Right lung (tissue), 5 donors: Measurements from ENCODE around the gene SMC6. TPM values are rescaled to one million over a fixed set of nuclear protein-coding genes. Genes with fewer than 3 reads are reported as not detected.

Source experiments
- DNase-seq, 2 donors: peaks; one replicate each; pipeline ENCODE4 v3.0.0-alpha.2; 2013
- polyA plus RNA-seq, 5 donors: library from polyadenylated mRNA; unstranded; fragments of 120-200 nt; gene quantifications; one replicate each; pipeline versions ENCODE4 v1.2.1 to v1.2.3, GENCODE V29; 2013; ENCODE audit warnings: inconsistent platforms in 1 of 5, low replicate concordance in 1 of 5; ENCODE audit not compliant: insufficient read length in 5 of 5, insufficient read depth in 1 of 5

SMC6 gene
- polyA plus RNA-seq, 5 donors, result 34.6 to 68.6 (median 61.3) TPM

DNA sequence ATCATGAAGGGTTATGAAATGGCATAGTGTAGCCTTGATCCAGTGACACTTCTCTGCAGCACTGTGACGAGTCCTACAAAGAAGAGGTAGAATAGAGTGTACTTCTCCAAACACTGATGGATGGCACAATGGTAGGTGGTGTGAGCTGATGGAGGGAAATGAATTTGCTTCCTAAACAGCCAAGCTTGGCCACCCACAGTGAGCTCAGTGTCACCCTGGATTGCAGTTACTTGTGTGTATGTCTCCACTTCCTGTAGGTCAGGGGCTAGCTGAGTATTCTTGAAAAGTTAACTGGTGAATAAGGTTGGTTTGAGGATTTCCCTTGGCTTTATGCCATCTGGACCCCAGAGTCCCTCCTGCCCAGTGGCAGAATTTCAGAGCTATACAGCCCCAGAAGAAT lies 137.2 kb downstream of the SMC6 start:
- no peak for DNase-seq

DNA sequence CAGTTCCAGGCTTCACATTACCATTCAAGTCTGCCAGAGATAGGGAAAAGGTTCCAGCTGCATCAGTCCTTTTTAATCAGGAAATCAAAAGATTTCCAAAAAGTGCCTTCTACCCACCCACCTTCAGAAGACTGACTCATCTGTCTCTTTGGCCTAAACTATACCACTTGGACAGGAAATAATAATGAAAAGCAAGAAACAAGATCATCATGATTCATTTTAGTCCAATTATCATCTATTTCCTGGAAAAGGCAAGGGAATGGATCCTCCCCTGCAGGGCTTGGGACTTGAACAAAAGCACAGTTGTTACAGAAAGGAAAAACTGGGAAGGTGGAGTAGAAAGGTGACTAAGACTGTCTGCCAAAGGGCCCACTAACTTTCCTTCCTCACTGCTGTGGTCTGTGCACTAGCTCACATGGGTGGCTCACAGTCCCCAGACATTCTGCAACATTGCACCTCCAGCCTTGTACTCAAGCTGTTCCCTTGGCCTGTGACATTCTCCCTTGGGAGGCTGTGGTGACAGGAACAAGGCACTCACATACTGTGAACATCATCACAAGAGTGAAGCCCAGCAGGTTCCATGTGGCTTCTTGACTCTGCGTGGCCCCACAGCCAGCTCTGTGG lies 137.8 kb downstream of the SMC6 start:
- no peak for DNase-seq

DNA sequence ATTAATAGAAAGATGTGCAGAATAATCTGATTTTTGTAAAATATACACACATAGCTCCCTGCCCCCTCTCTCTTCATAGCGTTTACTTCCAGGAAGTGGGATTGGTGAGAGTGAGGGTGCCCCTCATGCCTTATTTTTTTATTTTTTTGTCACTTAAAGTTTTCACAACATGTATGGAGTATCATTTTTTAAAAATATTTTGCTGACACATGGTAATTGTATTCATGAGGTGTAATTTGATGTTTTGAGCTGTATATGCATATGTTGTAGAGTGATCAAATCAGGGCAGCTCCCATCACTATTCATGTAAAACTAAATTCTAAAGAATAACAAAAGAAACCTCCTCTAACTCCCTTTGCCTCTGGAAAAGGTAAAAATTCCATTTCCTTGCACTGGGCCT lies 138.5 kb downstream of the SMC6 start:
- DNase-seq, result no peak

DNA sequence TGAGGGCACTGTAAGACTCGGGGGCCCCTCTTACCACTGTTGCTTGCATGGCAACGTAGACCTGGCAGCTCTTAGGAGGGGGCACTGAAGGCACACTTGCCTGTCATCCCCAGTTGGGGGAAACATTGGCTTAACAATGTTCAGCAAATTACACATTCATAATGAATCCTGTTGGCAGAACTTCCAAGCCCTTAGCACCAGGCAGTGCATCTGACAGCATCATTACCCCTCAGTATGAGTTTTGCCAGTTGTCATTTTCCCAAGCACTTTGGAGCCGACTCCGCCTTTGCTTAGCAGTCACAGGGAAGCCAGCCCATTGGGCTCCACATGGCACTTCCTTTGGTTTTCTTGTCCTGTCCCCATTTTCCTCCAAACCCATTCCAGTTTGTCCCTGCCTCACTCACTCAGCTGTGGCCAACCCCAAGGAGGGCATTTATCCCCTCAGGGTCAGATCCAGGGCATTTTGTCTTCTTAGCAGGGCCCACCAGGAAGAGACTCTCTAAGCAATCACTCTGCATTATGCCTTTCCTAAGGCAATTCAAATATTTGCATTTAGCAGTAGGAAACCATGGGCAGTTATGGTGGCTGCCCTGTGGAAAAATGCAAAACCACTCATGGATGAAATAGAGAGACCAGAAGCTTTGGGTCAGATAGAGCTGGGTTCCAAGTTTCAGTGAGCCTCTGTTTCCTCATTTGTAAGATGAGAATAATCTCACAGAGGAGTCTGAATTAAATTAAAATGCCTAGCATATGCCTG lies 139.3 kb downstream of the SMC6 start:
- no peak for DNase-seq

Other genes starting within 250 kb of the SMC6 start
- gene RAD51AP2, start 235.4 kb downstream of the SMC6 start, polyA plus RNA-seq, result under 1 TPM; 0.38 to 0.84 (median 0.69) TPM
- gene VSNL1, start 213.1 kb downstream of the SMC6 start, polyA plus RNA-seq, result 10 to 100 TPM; 13.8 to 21.0 (median 19.2) TPM
- gene GEN1, start 328 bp upstream of the SMC6 start, polyA plus RNA-seq, result 10 to 100 TPM in 4 of 5 donors, 1 to 10 TPM in 1; 9.5 to 34.1 (median 20.1) TPM
- gene MSGN1, start 62.6 kb upstream of the SMC6 start, polyA plus RNA-seq, result not detected
- gene KCNS3, start 124.9 kb upstream of the SMC6 start, polyA plus RNA-seq, result 10 to 100 TPM; 26.5 to 42.2 (median 31.7) TPM